Gastroesophageal sphincter (tissue), 4 donors: Measurements from ENCODE around the gene RUNDC1. TPM values are rescaled to one million over a fixed set of nuclear protein-coding genes. Genes with fewer than 3 reads are reported as not detected.
A peak's percentile ranks its signal among the peaks of the same experiment; 100 is the strongest.

Experiments
- ATAC-seq: fragments of 150-250 bp; one replicate; pipeline ENCODE4 v1.9.1; 2016; ENCODE audit warnings: mild to moderate bottlenecking, moderate library complexity
- H3K27ac ChIP-seq, 4 donors: fragments of 200-600 bp; sonication (generic) in 3 of 4; 1 replicate in 3 of 4; 2 replicates in 1 of 4; pipeline ENCODE4 v1.5.1; 2016 to 2019
- H3K27me3 ChIP-seq: fragments of 200-600 bp; sonication (generic); one replicate; pipeline ENCODE4 v1.5.1; 2019
- H3K36me3 ChIP-seq, 2 donors: fragments of 200-600 bp; sonication (generic); one replicate each; pipeline ENCODE4 v1.5.1; 2019; ENCODE audit warnings: control low read depth in 1 of 2
- H3K4me1 ChIP-seq, 3 donors: fragments of 200-600 bp; sonication (generic); 1 replicate in 2 of 3; 2 replicates in 1 of 3; pipeline ENCODE4 v1.5.1; 2016 to 2019; ENCODE audit warnings: control low read depth in 2 of 3
- H3K4me3 ChIP-seq, 2 donors: fragments of 200-600 bp; sonication (generic); one replicate each; pipeline ENCODE4 v1.5.1; 2019; ENCODE audit warnings: mild to moderate bottlenecking in 1 of 2, moderate library complexity in 1 of 2
- H3K9me3 ChIP-seq, 3 donors: fragments of 200-600 bp; sonication (generic); one replicate each; pipeline ENCODE4 v1.5.1; 2017 to 2019; ENCODE audit warnings: control low read depth in 2 of 3
- EP300 ChIP-seq: sonication (generic); formaldehyde crosslinking; IDR thresholded peaks from one replicate; pipeline ENCODE4 v1.6.1; 2017; ENCODE audit warnings: antibody characterized with exemption, mild to moderate bottlenecking
- POLR2A ChIP-seq, 2 donors: fragments of 450-650 bp; IDR thresholded peaks; one replicate each; pipeline ENCODE4 v1.6.1; 2017; ENCODE audit warnings: antibody characterized with exemption in 2 of 2, mild to moderate bottlenecking in 2 of 2, moderate library complexity in 1 of 2
- POLR2AphosphoS5 ChIP-seq: sonication (generic); formaldehyde crosslinking; IDR thresholded peaks from one replicate; pipeline ENCODE4 v1.6.1; 2017; ENCODE audit warnings: antibody characterized with exemption
- WGBS, 2 donors: methylation state at CpG; one replicate each; pipeline ENCODE4 v1.1.5; 2018; ENCODE audit warnings: low coverage in 1 of 2; 5-methylcytosine and 5-hydroxymethylcytosine counted together
- total RNA-seq, 4 donors: library from RNA; depleted of rRNA; stranded (reverse); fragments of >200 nt; gene quantifications; one replicate each; pipeline ENCODE4 v1.1.0, GENCODE V29; 2016
- TF ChIP-seq, protein P1 (sequence below), 4 experiments: fragments of 200-600 bp in 2 of 4; fragments of 450-650 bp in 2 of 4; sonication (generic) in 1 of 4; IDR thresholded peaks; one replicate each; pipeline ENCODE4 v1.5.1; 2017 to 2019; ENCODE audit warnings: antibody characterized with exemption in 4 of 4, mild to moderate bottlenecking in 2 of 4, moderate library complexity in 2 of 4

Gene RUNDC1
- total RNA-seq, 4 donors from 2014 or later: 16.4 to 20.9 (median 19.4) TPM

DNA sequence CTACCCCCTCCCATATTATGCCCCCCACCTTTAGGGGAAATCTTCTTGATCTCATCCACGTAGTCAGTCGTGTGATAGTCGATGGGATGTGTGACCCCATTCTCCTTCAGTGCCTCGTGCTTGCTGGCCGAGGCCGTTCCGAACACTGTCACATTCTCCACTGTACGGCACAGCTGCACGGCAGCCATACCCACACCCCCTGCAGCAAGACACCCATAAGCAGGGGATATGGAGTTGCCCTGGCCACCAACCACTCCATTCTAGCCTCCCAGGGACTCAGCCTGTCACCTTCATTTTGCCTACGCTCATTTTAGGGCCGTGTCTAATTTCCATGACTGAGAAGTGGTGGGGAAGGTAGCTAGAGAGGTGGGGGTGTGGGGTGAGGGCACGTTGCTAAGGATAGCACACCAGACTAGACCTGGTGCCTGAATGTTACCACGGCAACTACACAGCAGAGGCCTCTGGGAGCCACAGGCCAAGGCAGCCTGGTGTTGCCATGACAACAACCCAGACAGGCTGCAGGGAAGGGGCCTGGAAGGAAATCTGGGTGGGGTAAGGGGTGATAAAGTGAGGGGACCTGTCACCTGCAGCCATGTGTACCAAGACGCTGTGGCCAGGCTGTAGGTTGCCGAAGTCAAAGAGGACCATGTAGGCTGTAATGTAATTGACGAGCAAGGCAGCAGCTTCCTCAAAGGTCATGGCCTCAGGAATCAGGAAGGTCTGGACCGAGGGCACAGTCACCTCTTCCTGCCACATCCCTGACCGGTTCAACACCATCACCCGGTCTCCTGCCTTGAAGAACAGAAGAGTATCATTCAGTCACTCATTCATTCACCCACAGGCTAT is 37.9 kb downstream of the RUNDC1 start:
- Histone ChIP-seq H3K27me3 (no peaks in the 10 kb centered on the region), H3K9me3 (no peaks in the 10 kb centered on the region), H3K36me3 (peaks cover 0 to 54% of the 10 kb centered on the region in 2 donors), H3K4me3 (no peak overlapping the region), H3K27ac (peak overlapping the region in 3 of 4 donors; percentile 54 to 92 (median 89)), H3K4me1 (peaks cover 0 to 82% (median 62%) of the 10 kb centered on the region in 3 donors)
- ATAC-seq: no peak
- TF ChIP-seq POLR2AphosphoS5: no peak
- TF ChIP-seq, protein P1, sequence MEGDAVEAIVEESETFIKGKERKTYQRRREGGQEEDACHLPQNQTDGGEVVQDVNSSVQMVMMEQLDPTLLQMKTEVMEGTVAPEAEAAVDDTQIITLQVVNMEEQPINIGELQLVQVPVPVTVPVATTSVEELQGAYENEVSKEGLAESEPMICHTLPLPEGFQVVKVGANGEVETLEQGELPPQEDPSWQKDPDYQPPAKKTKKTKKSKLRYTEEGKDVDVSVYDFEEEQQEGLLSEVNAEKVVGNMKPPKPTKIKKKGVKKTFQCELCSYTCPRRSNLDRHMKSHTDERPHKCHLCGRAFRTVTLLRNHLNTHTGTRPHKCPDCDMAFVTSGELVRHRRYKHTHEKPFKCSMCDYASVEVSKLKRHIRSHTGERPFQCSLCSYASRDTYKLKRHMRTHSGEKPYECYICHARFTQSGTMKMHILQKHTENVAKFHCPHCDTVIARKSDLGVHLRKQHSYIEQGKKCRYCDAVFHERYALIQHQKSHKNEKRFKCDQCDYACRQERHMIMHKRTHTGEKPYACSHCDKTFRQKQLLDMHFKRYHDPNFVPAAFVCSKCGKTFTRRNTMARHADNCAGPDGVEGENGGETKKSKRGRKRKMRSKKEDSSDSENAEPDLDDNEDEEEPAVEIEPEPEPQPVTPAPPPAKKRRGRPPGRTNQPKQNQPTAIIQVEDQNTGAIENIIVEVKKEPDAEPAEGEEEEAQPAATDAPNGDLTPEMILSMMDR (IDR thresholded peaks at IDR 0.05): no peak
- no peak for TF ChIP-seq POLR2A (IDR thresholded peaks at IDR 0.05)
- TF ChIP-seq EP300: no peak
- WGBS, 2 donors: 32 to 71% methylated on average over 7 to 9 of the region's 19 CpGs

DNA sequence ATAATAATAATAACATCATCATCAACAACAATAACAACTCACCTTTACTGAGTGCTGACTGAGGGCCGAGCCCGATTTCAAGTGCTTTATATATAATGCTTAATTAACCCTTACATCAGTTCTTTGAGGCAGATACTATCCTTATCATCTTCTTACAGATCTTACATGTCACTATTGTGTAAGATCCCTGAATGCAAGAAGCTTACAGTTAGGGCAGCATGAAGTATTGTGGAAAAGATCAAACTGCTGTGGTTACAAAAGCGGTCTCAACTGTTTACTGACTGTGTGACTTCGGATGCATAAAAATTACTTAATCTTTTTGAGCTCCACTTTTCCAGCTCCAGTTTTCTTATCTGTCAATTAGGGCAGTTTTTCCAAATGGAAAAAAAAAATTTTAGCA is 38.6 kb downstream of the RUNDC1 start:
- Histone ChIP-seq H3K36me3 (peaks cover 0 to 47% of the 10 kb centered on the region in 2 donors), H3K4me3 (no peak overlapping the region), H3K9me3 (no peaks in the 10 kb centered on the region), H3K4me1 (peaks cover 0 to 78% (median 55%) of the 10 kb centered on the region in 3 donors), H3K27me3 (no peaks in the 10 kb centered on the region), H3K27ac (peak overlapping the region in 3 of 4 donors; percentile 54 to 92 (median 89))
- ATAC-seq: no peak
- TF ChIP-seq EP300 (no peak), POLR2A (IDR thresholded peaks at IDR 0.05) (no peak), POLR2AphosphoS5 (no peak)
- TF ChIP-seq, protein P1 (IDR thresholded peaks at IDR 0.05): no peak
- WGBS, 2 donors: 22 to 45% methylated on average over 4 of the region's 4 CpGs

DNA sequence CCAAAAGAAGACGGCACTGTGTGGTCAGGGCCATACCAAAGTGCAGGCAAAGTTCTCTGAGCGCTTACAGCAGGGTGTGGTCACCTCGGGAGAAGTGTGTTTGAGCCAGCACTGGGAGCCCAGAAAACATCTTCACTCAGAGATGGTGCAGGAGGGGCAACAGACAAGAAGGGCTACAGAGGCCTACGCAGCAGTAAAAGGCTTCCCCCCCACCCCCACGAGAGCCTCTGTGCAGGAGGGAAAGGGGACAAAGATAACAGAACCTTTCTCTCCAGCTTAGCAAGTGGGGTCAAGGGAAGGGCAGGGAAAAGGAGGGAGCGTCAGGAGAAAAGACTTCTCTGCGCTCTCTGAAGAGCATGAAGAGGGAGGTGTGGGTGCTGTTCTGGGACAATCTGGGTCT is 39.1 kb downstream of the RUNDC1 start:
- Histone ChIP-seq H3K27me3 (no peaks in the 10 kb centered on the region), H3K27ac (peak overlapping the region in 3 of 4 donors; percentile 89 to 92 (median 90)), H3K36me3 (peaks cover 0 to 43% of the 10 kb centered on the region in 2 donors), H3K4me3 (peak overlapping the region in 1 of 2 donors; percentile 100), H3K4me1 (peaks cover 0 to 78% (median 53%) of the 10 kb centered on the region in 3 donors), H3K9me3 (no peaks in the 10 kb centered on the region)
- 20 to 49% methylated on average over 5 to 7 of the region's 7 CpGs for WGBS, 2 donors
- TF ChIP-seq EP300 (no peak), POLR2A (IDR thresholded peaks at IDR 0.05) (no peak)
- TF ChIP-seq, protein P1 (IDR thresholded peaks at IDR 0.05): no peak
- ATAC-seq: no peak

DNA sequence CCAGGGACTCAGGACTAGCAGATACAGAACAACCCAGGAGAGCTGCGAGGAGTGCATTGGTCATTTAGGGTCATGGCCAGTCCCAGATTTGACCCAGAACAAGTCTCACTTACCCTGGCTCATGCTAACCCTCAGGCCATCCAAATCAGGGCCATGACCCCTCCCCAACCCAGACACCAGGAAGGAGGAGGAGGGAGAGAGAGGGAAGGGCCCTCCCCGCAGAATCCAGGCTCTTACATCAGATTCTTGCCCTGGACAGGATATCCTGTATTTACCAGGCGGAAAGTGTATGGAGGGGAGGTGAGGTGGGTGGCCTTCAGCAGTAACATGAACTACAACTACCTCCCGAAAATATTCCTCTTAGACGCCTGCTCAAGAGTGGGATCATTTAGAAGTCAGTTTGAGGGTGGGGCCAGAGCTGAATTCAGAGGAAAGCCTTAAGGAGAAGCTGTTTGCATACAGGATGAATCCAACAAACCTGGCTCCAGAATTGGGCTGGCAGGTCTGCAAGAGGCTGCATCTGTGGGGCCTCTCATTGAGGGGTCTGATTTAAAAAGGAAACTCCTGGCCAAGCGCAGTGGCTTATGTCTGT is 39.8 kb downstream of the RUNDC1 start:
- Histone ChIP-seq H3K4me3 (peak overlapping the region in 1 of 2 donors; percentile 100), H3K4me1 (peaks cover 0 to 76% (median 47%) of the 10 kb centered on the region in 3 donors), H3K9me3 (no peaks in the 10 kb centered on the region), H3K36me3 (peaks cover 0 to 36% of the 10 kb centered on the region in 2 donors), H3K27me3 (no peaks in the 10 kb centered on the region), H3K27ac (peak overlapping the region; percentile 9 to 92 (median 90))
- no peak for TF ChIP-seq POLR2AphosphoS5
- no peak for TF ChIP-seq EP300
- 62 to 75% methylated on average over 2 of the region's 6 CpGs for WGBS, 2 donors
- ATAC-seq: no peak

- ATAC-seq: peak; percentile 57
- 3 to 34% methylated on average over 15 to 16 of the region's 40 CpGs for WGBS, 2 donors
- Histone ChIP-seq H3K36me3 (peaks cover 0 to 26% of the 10 kb centered on the region in 2 donors), H3K4me3 (peak overlapping the region; percentile 93 to 100), H3K4me1 (peaks cover 0 to 75% (median 41%) of the 10 kb centered on the region in 3 donors), H3K27ac (peak overlapping the region; percentile 69 to 92 (median 90)), H3K9me3 (no peaks in the 10 kb centered on the region), H3K27me3 (no peaks in the 10 kb centered on the region)
- TF ChIP-seq, protein P1 (IDR thresholded peaks at IDR 0.05): no peak
- peak; percentile 21 for TF ChIP-seq POLR2AphosphoS5
- no peak for TF ChIP-seq POLR2A (IDR thresholded peaks at IDR 0.05)
These were observed 40.7 kb downstream of the RUNDC1 start for GRCh38 chr17:43020789-43021740.
